Gastroesophageal sphincter (tissue), 4 donors: Measurements from ENCODE around the gene CUBN. TPM values are rescaled to one million over a fixed set of nuclear protein-coding genes. Genes with fewer than 3 reads are reported as not detected.

Experiments
- ATAC-seq: fragments of 150-250 bp; one replicate; pipeline ENCODE4 v1.9.1; 2016; ENCODE audit warnings: mild to moderate bottlenecking, moderate library complexity
- H3K27ac ChIP-seq, 4 donors: fragments of 200-600 bp; sonication (generic) in 3 of 4; 1 replicate in 3 of 4; 2 replicates in 1 of 4; pipeline ENCODE4 v1.5.1; 2016 to 2019
- H3K27me3 ChIP-seq: fragments of 200-600 bp; sonication (generic); one replicate; pipeline ENCODE4 v1.5.1; 2019
- H3K36me3 ChIP-seq, 2 donors: fragments of 200-600 bp; sonication (generic); one replicate each; pipeline ENCODE4 v1.5.1; 2019; ENCODE audit warnings: control low read depth in 1 of 2
- H3K4me1 ChIP-seq, 3 donors: fragments of 200-600 bp; sonication (generic); 1 replicate in 2 of 3; 2 replicates in 1 of 3; pipeline ENCODE4 v1.5.1; 2016 to 2019; ENCODE audit warnings: control low read depth in 2 of 3
- H3K4me3 ChIP-seq, 2 donors: fragments of 200-600 bp; sonication (generic); one replicate each; pipeline ENCODE4 v1.5.1; 2019; ENCODE audit warnings: mild to moderate bottlenecking in 1 of 2, moderate library complexity in 1 of 2
- H3K9me3 ChIP-seq, 3 donors: fragments of 200-600 bp; sonication (generic); one replicate each; pipeline ENCODE4 v1.5.1; 2017 to 2019; ENCODE audit warnings: control low read depth in 2 of 3
- EP300 ChIP-seq: sonication (generic); formaldehyde crosslinking; IDR thresholded peaks from one replicate; pipeline ENCODE4 v1.6.1; 2017; ENCODE audit warnings: antibody characterized with exemption, mild to moderate bottlenecking
- POLR2A ChIP-seq, 2 donors: fragments of 450-650 bp; IDR thresholded peaks; one replicate each; pipeline ENCODE4 v1.6.1; 2017; ENCODE audit warnings: antibody characterized with exemption in 2 of 2, mild to moderate bottlenecking in 2 of 2, moderate library complexity in 1 of 2
- POLR2AphosphoS5 ChIP-seq: sonication (generic); formaldehyde crosslinking; IDR thresholded peaks from one replicate; pipeline ENCODE4 v1.6.1; 2017; ENCODE audit warnings: antibody characterized with exemption
- WGBS, 2 donors: methylation state at CpG; one replicate each; pipeline ENCODE4 v1.1.5; 2018; ENCODE audit warnings: low coverage in 1 of 2; 5-methylcytosine and 5-hydroxymethylcytosine counted together
- total RNA-seq, 4 donors: library from RNA; depleted of rRNA; stranded (reverse); fragments of >200 nt; gene quantifications; one replicate each; pipeline ENCODE4 v1.1.0, GENCODE V29; 2016
- TF ChIP-seq, protein P1 (sequence below), 4 experiments: fragments of 200-600 bp in 2 of 4; fragments of 450-650 bp in 2 of 4; sonication (generic) in 1 of 4; IDR thresholded peaks; one replicate each; pipeline ENCODE4 v1.5.1; 2017 to 2019; ENCODE audit warnings: antibody characterized with exemption in 4 of 4, mild to moderate bottlenecking in 2 of 4, moderate library complexity in 2 of 4

CUBN gene
- total RNA-seq, 4 donors from 2014 or later, result 0.37 to 2.8 (median 1.6) TPM

DNA sequence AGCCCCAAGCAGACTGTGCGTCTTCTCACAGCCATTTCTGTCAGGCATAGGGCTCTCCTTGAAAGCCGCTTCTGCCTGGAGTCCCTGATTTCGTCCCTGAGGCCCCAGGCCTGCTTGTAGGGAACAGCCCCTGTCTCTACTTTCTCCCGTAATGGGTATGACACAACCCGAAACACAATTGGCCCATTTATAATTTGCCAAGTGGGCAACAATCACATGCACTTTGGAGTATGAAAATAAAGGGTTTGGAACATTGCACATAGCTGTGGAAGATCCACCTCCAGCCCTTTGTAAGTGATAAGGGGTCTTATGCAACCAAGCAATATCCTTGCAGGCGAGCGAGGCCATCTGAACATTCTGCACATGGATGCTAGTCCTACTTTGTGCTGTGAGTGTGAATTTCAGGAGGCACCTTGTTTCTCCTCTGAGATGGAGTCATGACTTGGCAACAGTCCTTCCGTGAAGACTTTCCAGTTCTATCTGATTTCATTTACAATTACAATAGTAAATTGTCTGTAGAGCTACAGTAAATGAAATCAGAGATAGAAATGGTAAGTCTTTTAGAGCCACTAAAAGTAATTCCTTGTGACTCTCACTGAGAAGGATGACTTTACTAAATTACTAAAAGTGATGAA, 141.5 kb downstream of the CUBN start:
- H3K27ac ChIP-seq, result peak overlapping the region in 3 of 4 donors; percentile 46 to 62 (median 55)
- 83 to 95% methylated on average over 5 to 7 of the region's 8 CpGs for WGBS, 2 donors
- H3K9me3 ChIP-seq, result no peaks in the 10 kb centered on the region
- peaks cover 0 to 20% (median 4%) of the 10 kb centered on the region in 3 donors for H3K4me1 ChIP-seq
- no peak overlapping the region for H3K4me3 ChIP-seq
- no peaks in the 10 kb centered on the region for H3K27me3 ChIP-seq
- ATAC-seq, result no peak
- no peaks in the 10 kb centered on the region for H3K36me3 ChIP-seq
- TF ChIP-seq POLR2A (IDR thresholded peaks at IDR 0.05), result no peak
- TF ChIP-seq, protein P1, sequence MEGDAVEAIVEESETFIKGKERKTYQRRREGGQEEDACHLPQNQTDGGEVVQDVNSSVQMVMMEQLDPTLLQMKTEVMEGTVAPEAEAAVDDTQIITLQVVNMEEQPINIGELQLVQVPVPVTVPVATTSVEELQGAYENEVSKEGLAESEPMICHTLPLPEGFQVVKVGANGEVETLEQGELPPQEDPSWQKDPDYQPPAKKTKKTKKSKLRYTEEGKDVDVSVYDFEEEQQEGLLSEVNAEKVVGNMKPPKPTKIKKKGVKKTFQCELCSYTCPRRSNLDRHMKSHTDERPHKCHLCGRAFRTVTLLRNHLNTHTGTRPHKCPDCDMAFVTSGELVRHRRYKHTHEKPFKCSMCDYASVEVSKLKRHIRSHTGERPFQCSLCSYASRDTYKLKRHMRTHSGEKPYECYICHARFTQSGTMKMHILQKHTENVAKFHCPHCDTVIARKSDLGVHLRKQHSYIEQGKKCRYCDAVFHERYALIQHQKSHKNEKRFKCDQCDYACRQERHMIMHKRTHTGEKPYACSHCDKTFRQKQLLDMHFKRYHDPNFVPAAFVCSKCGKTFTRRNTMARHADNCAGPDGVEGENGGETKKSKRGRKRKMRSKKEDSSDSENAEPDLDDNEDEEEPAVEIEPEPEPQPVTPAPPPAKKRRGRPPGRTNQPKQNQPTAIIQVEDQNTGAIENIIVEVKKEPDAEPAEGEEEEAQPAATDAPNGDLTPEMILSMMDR (IDR thresholded peaks at IDR 0.05), result no peak
- no peak for TF ChIP-seq EP300
- no peak for TF ChIP-seq POLR2AphosphoS5

DNA sequence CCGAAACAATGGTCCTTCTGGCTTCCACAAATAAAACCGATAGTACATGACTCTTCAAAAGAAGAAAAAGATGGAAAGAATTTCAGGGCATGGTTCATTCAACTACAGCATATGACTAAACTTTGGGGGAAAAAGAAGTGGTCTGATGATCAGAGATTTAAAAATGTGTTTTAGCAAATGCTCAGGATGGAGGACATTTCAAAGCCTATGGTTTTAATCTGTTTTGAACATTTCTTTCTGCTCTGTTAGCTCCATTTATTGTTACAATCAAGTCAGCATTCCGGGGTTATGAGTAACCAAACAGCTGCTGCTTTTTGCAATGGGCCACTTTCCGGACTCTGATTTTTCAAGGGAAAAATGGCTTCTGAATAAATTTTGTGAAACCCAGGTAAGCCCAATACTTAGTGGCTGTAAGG, 142.4 kb downstream of the CUBN start:
- 33 to 78% methylated on average over 3 to 4 of the region's 4 CpGs for WGBS, 2 donors
- Histone ChIP-seq H3K27me3 (no peaks in the 10 kb centered on the region), H3K4me1 (peaks cover 0 to 11% (median 4%) of the 10 kb centered on the region in 3 donors), H3K9me3 (no peaks in the 10 kb centered on the region), H3K27ac (peak overlapping the region; percentile 36 to 62 (median 50)), H3K36me3 (no peaks in the 10 kb centered on the region), H3K4me3 (no peak overlapping the region)
- TF ChIP-seq, protein P1 (IDR thresholded peaks at IDR 0.05), result no peak
- TF ChIP-seq POLR2AphosphoS5, result no peak
- no peak for TF ChIP-seq EP300
- TF ChIP-seq POLR2A (IDR thresholded peaks at IDR 0.05), result no peak
- peak; percentile 46 for ATAC-seq

DNA sequence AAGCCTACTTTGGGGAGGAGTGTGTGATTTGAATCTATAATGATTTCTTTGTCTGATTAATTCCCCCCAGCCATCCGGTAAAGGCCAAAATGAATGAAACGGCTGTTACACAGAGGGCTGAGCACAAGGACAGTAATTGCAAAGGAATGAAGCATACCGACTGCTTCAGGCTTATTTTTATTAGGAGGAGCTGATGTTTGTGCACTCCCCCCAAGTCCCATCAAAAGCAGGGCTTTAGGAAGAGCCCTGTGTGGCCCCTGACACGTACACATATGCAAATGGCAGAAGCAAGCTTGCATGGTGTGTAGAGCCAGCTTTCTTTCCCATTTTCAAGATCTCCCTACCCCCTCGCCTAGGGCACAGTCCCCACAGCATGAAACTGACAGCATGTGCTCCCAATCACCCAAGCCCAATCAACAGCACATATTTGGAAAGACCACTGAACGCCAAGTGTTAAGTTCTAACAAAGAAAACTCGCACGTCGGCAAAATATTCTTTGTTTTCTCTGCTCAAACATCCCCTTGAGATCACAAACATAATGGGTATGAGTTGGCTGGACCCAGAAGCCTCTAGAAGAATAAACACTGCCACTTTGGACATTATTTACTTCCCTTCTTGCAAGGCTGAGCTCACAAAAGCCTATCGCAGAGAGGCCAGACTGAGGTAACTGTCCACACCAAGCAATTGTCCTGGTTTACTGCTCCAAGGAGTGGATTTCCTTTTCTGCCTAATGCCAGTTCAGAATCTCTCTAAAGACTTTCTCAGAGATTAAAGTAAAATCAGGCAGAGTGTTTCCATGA, 143.0 kb downstream of the CUBN start:
- WGBS, 2 donors, result 57 to 86% methylated on average over 5 to 9 of the region's 10 CpGs
- Histone ChIP-seq H3K36me3 (no peaks in the 10 kb centered on the region), H3K4me3 (no peak overlapping the region), H3K9me3 (no peaks in the 10 kb centered on the region), H3K4me1 (peaks cover 0 to 10% (median 4%) of the 10 kb centered on the region in 3 donors), H3K27me3 (no peaks in the 10 kb centered on the region), H3K27ac (peak overlapping the region; percentile 36 to 62 (median 50))
- peak; percentile 6 for TF ChIP-seq POLR2AphosphoS5
- no peak for TF ChIP-seq EP300
- no peak for TF ChIP-seq POLR2A (IDR thresholded peaks at IDR 0.05)
- TF ChIP-seq, protein P1 (IDR thresholded peaks at IDR 0.05), result no peak
- peak; percentile 18 for ATAC-seq

DNA sequence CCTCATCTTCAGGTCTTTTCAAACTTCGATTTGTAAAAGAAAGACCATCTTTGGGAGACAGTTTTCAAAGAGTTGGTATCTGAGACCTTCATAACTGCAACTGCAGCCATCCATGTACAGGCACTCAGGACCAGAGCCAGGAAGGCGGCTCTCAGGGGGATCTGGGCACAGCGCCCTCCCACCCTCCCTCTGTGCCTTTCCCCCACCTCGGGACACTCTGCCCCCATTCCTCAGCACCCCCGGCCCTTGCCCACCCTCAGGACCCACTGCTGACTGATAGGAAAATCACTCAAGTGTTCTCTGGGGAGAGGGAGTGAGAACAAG, 143.6 kb downstream of the CUBN start:
- peak; percentile 10 for ATAC-seq
- H3K36me3 ChIP-seq, result no peaks in the 10 kb centered on the region
- no peaks in the 10 kb centered on the region for H3K9me3 ChIP-seq
- no peak for TF ChIP-seq EP300
- TF ChIP-seq POLR2A (IDR thresholded peaks at IDR 0.05), result no peak
- TF ChIP-seq, protein P1 (IDR thresholded peaks at IDR 0.05), result no peak
- no peak for TF ChIP-seq POLR2AphosphoS5
- H3K4me3 ChIP-seq, result no peak overlapping the region
- H3K27me3 ChIP-seq, result no peaks in the 10 kb centered on the region
- peak overlapping the region in 3 of 4 donors; percentile 33 to 62 (median 46) for H3K27ac ChIP-seq
- 80 to 88% methylated on average over 1 of the region's 5 CpGs for WGBS, 2 donors
- peaks cover 0 to 10% (median 4%) of the 10 kb centered on the region in 3 donors for H3K4me1 ChIP-seq
